Measurements from ENCODE around the gene L3MBTL1. TPM values are rescaled to one million over a fixed set of nuclear protein-coding genes. Genes with fewer than 3 reads are reported as not detected.
A peak's percentile ranks its signal among the peaks of the same experiment; 100 is the strongest.

The L3MBTL1 gene
- total and polyA plus RNA-seq, 2 donors from 2014 or later: 4.8 to 16.2 TPM

GRCh38 chr20:43477193-43477592, 30.3 kb upstream of the L3MBTL1 start:
- no peak overlapping the region for H3K9ac ChIP-seq (ENCODE audit: low read length in 3 of 3)
- intact Hi-C loops (cut with DNase I): no loop called here
- FAIRE-seq: no peak

GRCh38 chr20:43477619-43478018, 29.9 kb upstream of the L3MBTL1 start:
- no peaks in the 10 kb centered on the region for H3K9me3 ChIP-seq (ENCODE audit: control insufficient read depth in 2 of 3, insufficient read depth in 1 of 3, low read length in 3 of 3)
- DNase-seq (no peak), FAIRE-seq (no peak)
- no peaks in the 10 kb centered on the region for H3K36me3 ChIP-seq (ENCODE audit: control insufficient read depth in 2 of 3, insufficient read depth in 3 of 3, low read length in 3 of 3)
- no peaks in the 10 kb centered on the region for H3K4me1 ChIP-seq (ENCODE audit: control insufficient read depth in 2 of 3, insufficient read depth in 2 of 3, low read depth in 1 of 3, low read length in 3 of 3)
- no peak overlapping the region for H3K4me3 ChIP-seq (ENCODE audit: low read length in 3 of 3)
- no peaks in the 10 kb centered on the region for H3K27me3 ChIP-seq (ENCODE audit: control insufficient read depth, insufficient read depth, low read length)
- intact Hi-C loops (cut with DNase I): no loop called here
- TF ChIP-seq CTCF (IDR thresholded peaks at IDR 0.05; ENCODE audit: borderline replicate concordance, extremely low read depth, insufficient read depth): no peak
- no peak overlapping the region for H3K9ac ChIP-seq (ENCODE audit: low read length in 3 of 3)
- H3K27ac ChIP-seq (ENCODE audit: low read depth in 2 of 2, low read length in 2 of 2): no peak overlapping the region

More at GRCh38 chr20:43477193-43477592, 30.3 kb upstream of the L3MBTL1 start:
- H3K9me3 ChIP-seq (ENCODE audit: control insufficient read depth in 2 of 3, insufficient read depth in 1 of 3, low read length in 3 of 3): no peaks in the 10 kb centered on the region
- no peak for TF ChIP-seq CTCF (IDR thresholded peaks at IDR 0.05; ENCODE audit: borderline replicate concordance, extremely low read depth, insufficient read depth)
- H3K4me1 ChIP-seq (ENCODE audit: control insufficient read depth in 2 of 3, insufficient read depth in 2 of 3, low read depth in 1 of 3, low read length in 3 of 3): no peaks in the 10 kb centered on the region
- DNase-seq: no peak
- no peak overlapping the region for H3K4me3 ChIP-seq (ENCODE audit: low read length in 3 of 3)
- H3K36me3 ChIP-seq (ENCODE audit: control insufficient read depth in 2 of 3, insufficient read depth in 3 of 3, low read length in 3 of 3): no peaks in the 10 kb centered on the region
- no peak overlapping the region for H3K27ac ChIP-seq (ENCODE audit: low read depth in 2 of 2, low read length in 2 of 2)
- no peaks in the 10 kb centered on the region for H3K27me3 ChIP-seq (ENCODE audit: control insufficient read depth, insufficient read depth, low read length)

DNA sequence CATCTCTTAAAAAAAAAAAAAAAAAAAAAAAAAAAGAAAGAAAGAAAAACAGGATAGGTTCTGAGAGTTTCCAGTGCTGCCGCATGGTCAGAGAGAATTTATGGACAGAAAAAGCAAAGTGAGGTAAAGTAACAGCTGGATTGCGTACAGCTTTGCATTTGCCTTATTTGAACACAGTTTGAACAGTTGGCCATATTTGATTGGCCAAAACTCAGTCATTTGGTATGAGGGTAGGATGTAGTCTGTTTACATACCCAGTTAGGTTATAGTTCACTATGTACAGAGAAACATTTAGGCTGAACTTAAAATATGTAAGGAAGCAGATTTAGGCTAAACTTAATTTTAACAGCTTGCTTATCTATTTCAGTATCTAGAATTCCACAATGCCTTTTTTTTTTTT, 17.5 kb upstream of the L3MBTL1 start:
- no peaks in the 10 kb centered on the region for H3K4me1 ChIP-seq (ENCODE audit: control insufficient read depth in 2 of 3, insufficient read depth in 2 of 3, low read depth in 1 of 3, low read length in 3 of 3)
- no peaks in the 10 kb centered on the region for H3K27me3 ChIP-seq (ENCODE audit: control insufficient read depth, insufficient read depth, low read length)
- H3K9ac ChIP-seq (ENCODE audit: low read length in 3 of 3): no peak overlapping the region
- no peak overlapping the region for H3K4me3 ChIP-seq (ENCODE audit: low read length in 3 of 3)
- no peaks in the 10 kb centered on the region for H3K36me3 ChIP-seq (ENCODE audit: control insufficient read depth in 2 of 3, insufficient read depth in 3 of 3, low read length in 3 of 3)
- no peak for FAIRE-seq
- intact Hi-C loops (cut with DNase I): no loop called here
- no peak for TF ChIP-seq CTCF (IDR thresholded peaks at IDR 0.05; ENCODE audit: borderline replicate concordance, extremely low read depth, insufficient read depth)
- no peak overlapping the region for H3K27ac ChIP-seq (ENCODE audit: low read depth in 2 of 2, low read length in 2 of 2)
- no peaks in the 10 kb centered on the region for H3K9me3 ChIP-seq (ENCODE audit: control insufficient read depth in 2 of 3, insufficient read depth in 1 of 3, low read length in 3 of 3)
- DNase-seq: peak in 1 of 5 donors; percentile 18

DNA sequence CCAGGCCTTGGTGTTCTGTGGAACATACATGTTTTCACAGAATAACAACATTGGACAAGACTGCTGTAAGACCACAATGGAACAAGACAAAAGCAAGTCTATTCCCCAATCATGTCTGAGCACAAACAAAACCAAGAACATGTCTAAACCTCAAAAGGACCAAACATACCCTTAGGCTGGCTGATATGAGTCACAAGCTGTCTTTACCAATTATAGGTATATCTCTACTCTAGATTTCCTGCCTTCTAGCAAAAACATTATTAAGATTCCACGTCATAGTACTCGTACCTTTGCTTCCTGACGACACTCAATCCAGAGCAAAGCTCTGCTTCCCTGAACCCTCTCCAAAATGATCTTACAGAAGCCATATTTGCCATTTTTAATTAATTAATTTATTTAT, 15.4 kb upstream of the L3MBTL1 start:
- no peak overlapping the region for H3K9ac ChIP-seq (ENCODE audit: low read length in 3 of 3)
- FAIRE-seq (no peak), DNase-seq (no peak)
- TF ChIP-seq CTCF (IDR thresholded peaks at IDR 0.05; ENCODE audit: borderline replicate concordance, extremely low read depth, insufficient read depth): no peak
- no peaks in the 10 kb centered on the region for H3K27me3 ChIP-seq (ENCODE audit: control insufficient read depth, insufficient read depth, low read length)
- intact Hi-C loops (cut with DNase I): no loop called here
- no peaks in the 10 kb centered on the region for H3K36me3 ChIP-seq (ENCODE audit: control insufficient read depth in 2 of 3, insufficient read depth in 3 of 3, low read length in 3 of 3)
- H3K4me1 ChIP-seq (ENCODE audit: control insufficient read depth in 2 of 3, insufficient read depth in 2 of 3, low read depth in 1 of 3, low read length in 3 of 3): no peaks in the 10 kb centered on the region
- H3K27ac ChIP-seq (ENCODE audit: low read depth in 2 of 2, low read length in 2 of 2): no peak overlapping the region
- no peaks in the 10 kb centered on the region for H3K9me3 ChIP-seq (ENCODE audit: control insufficient read depth in 2 of 3, insufficient read depth in 1 of 3, low read length in 3 of 3)
- H3K4me3 ChIP-seq (ENCODE audit: low read length in 3 of 3): no peak overlapping the region

Measured in kidney (tissue), 14 donors.